Stimulated activated memory B cell treated with anti-CD40 and anti-IgM and Interleukin-4, amounts not matched to agents 10 μg/mL and 1 μg/mL and 100 μg/mL, for 72 hours (primary cell): ENCODE measurements around the gene SMOC2.
A peak's percentile ranks its signal among the peaks of the same experiment; 100 is the strongest.

Experiments used
- ATAC-seq: fragments of 150-1000 bp; cut with Tn5 transposase; 2 replicates; pipeline ENCODE4 v1.10.0; 2021
- H3K27ac Mint-ChIP-seq: one replicate; pipeline ENCODE4 v1.8.0; 2022; ENCODE audit warnings: mild to moderate bottlenecking, mixed read lengths
- H3K27me3 Mint-ChIP-seq: one replicate; pipeline ENCODE4 v1.8.0; 2022; ENCODE audit warnings: mixed read lengths
- H3K36me3 Mint-ChIP-seq: one replicate; pipeline ENCODE4 v1.8.0; 2022; ENCODE audit warnings: mixed read lengths
- H3K4me1 Mint-ChIP-seq: one replicate; pipeline ENCODE4 v1.8.0; 2022; ENCODE audit warnings: mixed read lengths
- H3K4me3 Mint-ChIP-seq: one replicate; pipeline ENCODE4 v1.8.0; 2022; ENCODE audit warnings: mild to moderate bottlenecking, moderate library complexity, mixed read lengths
- H3K9me3 Mint-ChIP-seq: one replicate; pipeline ENCODE4 v1.8.0; 2022; ENCODE audit warnings: mixed read lengths

The SMOC2 gene

GRCh38 chr6:168440520-168441433, at the start of gene SMOC2:
Gene SMOC2, plus strand, starts transcription at chr6:168441184. Its CDS starts 187 bp downstream, at chr6:168441371.
- peaks cover 39% of the 10 kb centered on the region for H3K27me3 Mint-ChIP-seq
- H3K27ac Mint-ChIP-seq, result no peak within 1 kb of the TSS
- no peaks in the 10 kb centered on the region for H3K36me3 Mint-ChIP-seq
- no peaks in the 10 kb centered on the region for H3K4me1 Mint-ChIP-seq
- peak; percentile 42 for ATAC-seq
- H3K9me3 Mint-ChIP-seq, result no peaks in the 10 kb centered on the region
- no peak within 1 kb of the TSS for H3K4me3 Mint-ChIP-seq

- Mint-ChIP-seq H3K4me3 (no peak overlapping the region), H3K27ac (no peak overlapping the region), H3K9me3 (peaks cover 8% of the 10 kb centered on the region), H3K4me1 (no peaks in the 10 kb centered on the region), H3K36me3 (no peaks in the 10 kb centered on the region), H3K27me3 (peaks cover 23% of the 10 kb centered on the region)
- ATAC-seq, result no peak
Observed at GRCh38 chr6:168393126-168393870, 47.7 kb upstream of the SMOC2 start.

GRCh38 chr6:168394606-168395005, 46.4 kb upstream of the SMOC2 start:
- no peaks in the 10 kb centered on the region for H3K4me1 Mint-ChIP-seq

GRCh38 chr6:168395983-168396382, 45.0 kb upstream of the SMOC2 start:
- no peaks in the 10 kb centered on the region for H3K4me1 Mint-ChIP-seq
- ATAC-seq, result no peak
- peaks cover 17% of the 10 kb centered on the region for H3K9me3 Mint-ChIP-seq
- peaks cover 23% of the 10 kb centered on the region for H3K27me3 Mint-ChIP-seq
- H3K4me3 Mint-ChIP-seq, result no peak overlapping the region
- H3K27ac Mint-ChIP-seq, result no peak overlapping the region
- no peaks in the 10 kb centered on the region for H3K36me3 Mint-ChIP-seq

More at GRCh38 chr6:168394606-168395005, 46.4 kb upstream of the SMOC2 start:
- Mint-ChIP-seq H3K27me3 (peaks cover 23% of the 10 kb centered on the region), H3K4me3 (no peak overlapping the region), H3K9me3 (peaks cover 12% of the 10 kb centered on the region), H3K36me3 (no peaks in the 10 kb centered on the region), H3K27ac (no peak overlapping the region)
- ATAC-seq, result no peak

GRCh38 chr6:168396561-168396960, 44.4 kb upstream of the SMOC2 start:
- H3K4me1 Mint-ChIP-seq, result no peaks in the 10 kb centered on the region
- H3K27ac Mint-ChIP-seq, result no peak overlapping the region
- no peaks in the 10 kb centered on the region for H3K36me3 Mint-ChIP-seq
- H3K4me3 Mint-ChIP-seq, result no peak overlapping the region
- H3K27me3 Mint-ChIP-seq, result peaks cover 23% of the 10 kb centered on the region
- H3K9me3 Mint-ChIP-seq, result peaks cover 14% of the 10 kb centered on the region
- ATAC-seq, result no peak

- ATAC-seq, result no peak
- H3K27ac Mint-ChIP-seq, result no peak overlapping the region
- H3K4me1 Mint-ChIP-seq, result no peaks in the 10 kb centered on the region
- H3K9me3 Mint-ChIP-seq, result peaks cover 14% of the 10 kb centered on the region
- no peaks in the 10 kb centered on the region for H3K36me3 Mint-ChIP-seq
- peaks cover 23% of the 10 kb centered on the region for H3K27me3 Mint-ChIP-seq
- no peak overlapping the region for H3K4me3 Mint-ChIP-seq
Observed at GRCh38 chr6:168397012-168397411, 44.0 kb upstream of the SMOC2 start.

GRCh38 chr6:168400037-168400436, 40.9 kb upstream of the SMOC2 start:
- H3K4me1 Mint-ChIP-seq, result no peaks in the 10 kb centered on the region
- no peak overlapping the region for H3K4me3 Mint-ChIP-seq
- ATAC-seq, result no peak
- H3K27me3 Mint-ChIP-seq, result no peaks in the 10 kb centered on the region
- no peaks in the 10 kb centered on the region for H3K36me3 Mint-ChIP-seq
- peaks cover 14% of the 10 kb centered on the region for H3K9me3 Mint-ChIP-seq
- H3K27ac Mint-ChIP-seq, result no peak overlapping the region

GRCh38 chr6:168403370-168404005, 37.5 kb upstream of the SMOC2 start:
- Mint-ChIP-seq H3K27ac (no peak overlapping the region), H3K4me3 (no peak overlapping the region), H3K4me1 (no peaks in the 10 kb centered on the region), H3K36me3 (no peaks in the 10 kb centered on the region), H3K27me3 (no peaks in the 10 kb centered on the region), H3K9me3 (peaks cover 8% of the 10 kb centered on the region)
- ATAC-seq, result no peak

GRCh38 chr6:168404560-168404959, 36.4 kb upstream of the SMOC2 start:
- no peak for ATAC-seq
- H3K4me1 Mint-ChIP-seq, result no peaks in the 10 kb centered on the region
- H3K27ac Mint-ChIP-seq, result no peak overlapping the region
- H3K9me3 Mint-ChIP-seq, result peaks cover 5% of the 10 kb centered on the region
- no peaks in the 10 kb centered on the region for H3K36me3 Mint-ChIP-seq
- H3K27me3 Mint-ChIP-seq, result no peaks in the 10 kb centered on the region
- no peak overlapping the region for H3K4me3 Mint-ChIP-seq

GRCh38 chr6:168407842-168408241, 33.1 kb upstream of the SMOC2 start:
- no peaks in the 10 kb centered on the region for H3K36me3 Mint-ChIP-seq
- H3K27ac Mint-ChIP-seq, result no peak overlapping the region
- ATAC-seq, result no peak
- no peaks in the 10 kb centered on the region for H3K27me3 Mint-ChIP-seq
- H3K9me3 Mint-ChIP-seq, result no peaks in the 10 kb centered on the region
- no peak overlapping the region for H3K4me3 Mint-ChIP-seq
- no peaks in the 10 kb centered on the region for H3K4me1 Mint-ChIP-seq

GRCh38 chr6:168408504-168409136, 32.4 kb upstream of the SMOC2 start:
- Mint-ChIP-seq H3K4me1 (no peaks in the 10 kb centered on the region), H3K27ac (no peak overlapping the region), H3K4me3 (no peak overlapping the region), H3K9me3 (no peaks in the 10 kb centered on the region), H3K36me3 (no peaks in the 10 kb centered on the region), H3K27me3 (no peaks in the 10 kb centered on the region)
- ATAC-seq, result no peak

GRCh38 chr6:168410035-168410434, 30.9 kb upstream of the SMOC2 start:
- no peaks in the 10 kb centered on the region for H3K27me3 Mint-ChIP-seq

GRCh38 chr6:168410554-168411011, 30.4 kb upstream of the SMOC2 start:
- no peaks in the 10 kb centered on the region for H3K4me1 Mint-ChIP-seq
- H3K27ac Mint-ChIP-seq, result no peak overlapping the region
- no peaks in the 10 kb centered on the region for H3K27me3 Mint-ChIP-seq
- H3K36me3 Mint-ChIP-seq, result no peaks in the 10 kb centered on the region
- no peaks in the 10 kb centered on the region for H3K9me3 Mint-ChIP-seq
- no peak for ATAC-seq
- H3K4me3 Mint-ChIP-seq, result no peak overlapping the region

More at GRCh38 chr6:168410035-168410434, 30.9 kb upstream of the SMOC2 start:
- Mint-ChIP-seq H3K36me3 (no peaks in the 10 kb centered on the region), H3K4me3 (no peak overlapping the region), H3K9me3 (no peaks in the 10 kb centered on the region), H3K4me1 (no peaks in the 10 kb centered on the region), H3K27ac (no peak overlapping the region)
- no peak for ATAC-seq

GRCh38 chr6:168411130-168411529, 29.9 kb upstream of the SMOC2 start:
- ATAC-seq, result no peak
- Mint-ChIP-seq H3K36me3 (no peaks in the 10 kb centered on the region), H3K4me1 (no peaks in the 10 kb centered on the region), H3K9me3 (no peaks in the 10 kb centered on the region), H3K27me3 (no peaks in the 10 kb centered on the region), H3K27ac (no peak overlapping the region), H3K4me3 (no peak overlapping the region)

- Mint-ChIP-seq H3K4me3 (no peak overlapping the region), H3K27ac (no peak overlapping the region), H3K27me3 (no peaks in the 10 kb centered on the region)
Observed at GRCh38 chr6:168411793-168412192, 29.2 kb upstream of the SMOC2 start.

More at GRCh38 chr6:168411793-168412192, 29.2 kb upstream of the SMOC2 start:
- ATAC-seq, result no peak
- Mint-ChIP-seq H3K36me3 (no peaks in the 10 kb centered on the region), H3K9me3 (no peaks in the 10 kb centered on the region), H3K4me1 (no peaks in the 10 kb centered on the region)
